BE2C (cell line): ENCODE data around the gene GNAZ.

ENCODE experiments used
- DNase-seq: peaks from one replicate; pipeline ENCODE4 v3.0.0-alpha.2; 2020
- H3K27me3 ChIP-seq: fragments of 250-450 bp; sonication (Bioruptor Pico); 2 replicates; pipeline ENCODE4 v1.5.1; 2020; ENCODE audit warnings: mild to moderate bottlenecking
- H3K36me3 ChIP-seq: fragments of 250-450 bp; sonication (Bioruptor Pico); 2 replicates; pipeline ENCODE4 v1.5.1; 2020; ENCODE audit warnings: mild to moderate bottlenecking
- H3K4me1 ChIP-seq: fragments of 250-450 bp; sonication (Bioruptor Pico); 2 replicates; pipeline ENCODE4 v1.5.1; 2020
- H3K4me3 ChIP-seq: 2 replicates; pipeline ENCODE4 v1.5.1; 2011; ENCODE audit warnings: low read depth, low read length
- H3K9me3 ChIP-seq: fragments of 250-450 bp; sonication (Bioruptor Pico); 2 replicates; pipeline ENCODE4 v1.5.1; 2020
- TF ChIP-seq, protein P1 (sequence below): IDR thresholded peaks from 2 replicates; pipeline ENCODE4 v1.5.1; 2012; ENCODE audit warnings: mild to moderate bottlenecking, low read depth, low read length

The GNAZ gene

DNA sequence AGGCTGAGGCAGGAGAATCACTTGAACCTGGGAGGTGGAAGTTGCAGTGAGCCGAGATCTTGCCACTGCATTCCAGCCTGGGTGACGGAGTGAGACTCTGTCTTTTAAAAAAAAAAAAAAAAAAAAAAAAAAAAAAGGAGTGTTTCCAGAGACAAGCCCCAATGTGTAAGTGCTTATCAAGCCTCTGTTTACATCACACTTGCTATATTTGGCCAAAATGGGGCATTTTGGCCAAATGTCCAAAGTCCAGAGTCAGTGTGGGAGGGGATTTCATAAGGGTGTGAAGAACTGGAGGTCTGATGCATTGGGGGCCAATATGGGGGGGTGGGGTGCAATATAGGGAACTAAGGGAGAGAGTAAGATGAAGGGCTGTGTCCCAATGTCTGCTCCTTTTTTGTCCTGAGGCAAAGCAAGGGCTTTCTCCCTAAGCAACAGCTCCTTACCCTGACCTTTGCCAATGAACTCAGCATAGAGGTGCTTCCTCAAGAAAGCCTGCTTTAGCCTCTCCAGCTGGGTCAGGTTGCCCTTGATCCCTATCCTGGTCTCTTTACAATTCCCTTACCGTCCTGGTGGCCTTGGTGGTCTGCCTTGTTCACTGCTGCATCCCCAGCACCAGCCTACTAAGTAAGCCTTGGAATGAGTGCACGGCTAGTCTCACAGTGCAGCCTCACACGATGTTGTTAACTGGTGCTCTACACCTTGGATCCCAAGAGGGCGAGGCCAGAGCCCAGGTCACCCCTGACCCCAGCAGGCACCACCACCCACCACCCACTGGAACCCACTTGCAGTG lies 95.9 kb downstream of the GNAZ start:
- DNase-seq, result no peak
- TF ChIP-seq, protein P1, sequence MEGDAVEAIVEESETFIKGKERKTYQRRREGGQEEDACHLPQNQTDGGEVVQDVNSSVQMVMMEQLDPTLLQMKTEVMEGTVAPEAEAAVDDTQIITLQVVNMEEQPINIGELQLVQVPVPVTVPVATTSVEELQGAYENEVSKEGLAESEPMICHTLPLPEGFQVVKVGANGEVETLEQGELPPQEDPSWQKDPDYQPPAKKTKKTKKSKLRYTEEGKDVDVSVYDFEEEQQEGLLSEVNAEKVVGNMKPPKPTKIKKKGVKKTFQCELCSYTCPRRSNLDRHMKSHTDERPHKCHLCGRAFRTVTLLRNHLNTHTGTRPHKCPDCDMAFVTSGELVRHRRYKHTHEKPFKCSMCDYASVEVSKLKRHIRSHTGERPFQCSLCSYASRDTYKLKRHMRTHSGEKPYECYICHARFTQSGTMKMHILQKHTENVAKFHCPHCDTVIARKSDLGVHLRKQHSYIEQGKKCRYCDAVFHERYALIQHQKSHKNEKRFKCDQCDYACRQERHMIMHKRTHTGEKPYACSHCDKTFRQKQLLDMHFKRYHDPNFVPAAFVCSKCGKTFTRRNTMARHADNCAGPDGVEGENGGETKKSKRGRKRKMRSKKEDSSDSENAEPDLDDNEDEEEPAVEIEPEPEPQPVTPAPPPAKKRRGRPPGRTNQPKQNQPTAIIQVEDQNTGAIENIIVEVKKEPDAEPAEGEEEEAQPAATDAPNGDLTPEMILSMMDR, result no peak
- no peaks in the 10 kb centered on the region for H3K36me3 ChIP-seq
- H3K4me3 ChIP-seq, result no peak overlapping the region
- H3K4me1 ChIP-seq, result no peaks in the 10 kb centered on the region
- H3K9me3 ChIP-seq, result no peaks in the 10 kb centered on the region
- no peaks in the 10 kb centered on the region for H3K27me3 ChIP-seq

DNA sequence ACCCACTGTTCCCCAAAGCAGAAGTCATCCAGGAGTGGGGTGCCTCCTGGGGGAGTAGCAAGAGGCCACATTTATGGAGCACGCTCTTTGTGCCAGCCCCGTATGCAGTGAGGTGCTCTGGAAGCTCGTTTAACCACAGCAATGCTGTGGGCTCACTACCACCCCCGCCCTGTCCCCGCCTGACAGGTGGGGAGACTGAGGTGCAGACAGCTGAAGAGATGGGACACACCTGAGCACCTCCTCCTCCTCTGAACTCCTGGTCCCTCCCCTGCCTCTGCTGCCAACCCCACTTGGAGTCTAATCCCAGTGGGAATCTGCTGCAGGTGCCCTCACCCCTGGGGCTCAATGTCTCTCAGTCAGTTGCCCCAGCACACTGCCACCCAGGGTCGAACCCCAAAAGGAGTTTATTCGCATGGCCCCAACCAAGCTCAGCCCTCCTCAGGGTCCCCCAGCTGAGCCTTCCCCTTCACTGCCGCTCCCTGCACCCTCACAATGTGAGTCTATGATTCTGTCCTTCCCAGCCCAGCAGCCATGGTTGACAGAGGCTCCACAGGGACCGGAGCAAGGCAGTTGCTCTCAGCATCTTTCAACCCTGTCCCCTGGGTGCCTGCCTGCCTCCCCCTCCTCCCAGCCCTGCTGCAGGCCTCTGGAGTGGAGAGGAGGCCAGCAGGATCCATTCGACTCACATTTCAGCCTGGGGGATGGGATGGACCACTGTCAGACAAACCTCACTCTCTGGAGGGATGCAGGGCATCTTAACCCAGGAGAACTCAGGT lies 96.7 kb downstream of the GNAZ start:
- H3K27me3 ChIP-seq, result no peaks in the 10 kb centered on the region
- H3K9me3 ChIP-seq, result no peaks in the 10 kb centered on the region
- H3K36me3 ChIP-seq, result no peaks in the 10 kb centered on the region
- H3K4me1 ChIP-seq, result no peaks in the 10 kb centered on the region
- H3K4me3 ChIP-seq, result no peak overlapping the region
- peak; percentile 47 for DNase-seq
- TF ChIP-seq, protein P1, result no peak

DNA sequence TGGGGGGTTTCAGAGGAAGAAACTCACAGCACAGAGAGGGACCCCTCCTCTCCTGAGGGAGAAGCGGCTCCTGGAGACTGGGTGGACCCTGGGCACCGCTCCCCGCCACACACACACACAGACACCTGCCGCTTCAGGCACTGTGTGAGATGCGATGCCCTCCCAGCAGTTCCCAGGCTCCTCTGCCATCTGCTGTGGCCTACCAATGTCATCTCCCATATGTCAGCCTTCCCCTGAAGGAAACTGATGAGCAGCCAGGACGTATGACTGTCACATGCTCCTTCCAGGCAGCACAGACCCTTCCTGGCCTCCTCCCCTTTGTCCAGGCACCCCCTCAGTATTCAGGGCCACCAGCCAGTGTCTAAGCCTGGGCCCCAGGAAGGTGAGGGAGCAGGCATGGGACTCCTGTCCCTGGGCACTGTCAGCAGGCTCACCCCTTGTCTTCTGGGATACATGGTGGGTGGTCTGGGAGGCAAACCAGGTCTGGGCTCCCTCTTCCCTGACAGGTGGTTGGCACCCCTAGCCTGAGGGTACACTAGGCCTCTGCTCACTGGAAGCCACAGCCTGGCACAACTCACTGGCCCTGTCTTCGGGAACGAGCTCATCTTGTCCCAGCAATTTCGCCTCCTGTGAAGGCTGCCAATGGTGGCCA lies 98.2 kb downstream of the GNAZ start:
- no peaks in the 10 kb centered on the region for H3K27me3 ChIP-seq

DNA sequence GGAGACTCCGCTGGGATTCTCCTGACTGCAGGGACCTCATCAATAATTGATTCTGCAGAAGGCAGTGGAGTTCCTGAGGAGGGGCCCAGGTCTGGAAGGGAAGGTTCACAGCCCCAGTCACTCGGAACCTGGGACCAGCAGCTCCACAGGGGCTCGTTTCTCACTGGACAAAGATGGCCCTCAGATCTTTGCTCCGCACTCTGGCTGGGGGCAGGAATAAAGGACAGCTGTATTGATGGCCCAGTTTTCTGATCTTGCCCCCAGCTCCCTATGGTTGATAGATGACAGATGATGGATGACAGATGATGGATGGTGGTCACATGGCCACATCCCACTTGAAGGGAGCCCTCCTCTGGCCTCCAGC lies 98.7 kb downstream of the GNAZ start:
- no peak for DNase-seq
- Histone ChIP-seq H3K36me3 (no peaks in the 10 kb centered on the region), H3K27me3 (no peaks in the 10 kb centered on the region), H3K9me3 (no peaks in the 10 kb centered on the region), H3K4me1 (no peaks in the 10 kb centered on the region), H3K4me3 (no peak overlapping the region)
- TF ChIP-seq, protein P1, result no peak

More for the DNA sequence above, 98.2 kb downstream of the GNAZ start:
- no peak for DNase-seq
- Histone ChIP-seq H3K4me3 (no peak overlapping the region), H3K36me3 (no peaks in the 10 kb centered on the region), H3K9me3 (no peaks in the 10 kb centered on the region), H3K4me1 (no peaks in the 10 kb centered on the region)
- TF ChIP-seq, protein P1, result no peak
